HCT116 (cell line): ENCODE results near the gene GAD2.

Source experiments
- CEBPB ChIP-seq: IDR thresholded peaks from 2 replicates; pipeline ENCODE4 v1.6.1; 2012; ENCODE audit warnings: low read depth
- CTCF ChIP-seq, 3 experiments: fragments of 200-600 bp in 1 of 3; sonication (generic) in 1 of 3; IDR thresholded peaks in 2 of 3; conservative IDR thresholded peaks in 1 of 3; 2 replicates each; pipeline ENCODE4 v1.5.1; 2012 to 2017; ENCODE audit warnings: low read depth in 2 of 3, low read length in 2 of 3, antibody characterized with exemption in 1 of 3, borderline replicate concordance in 1 of 3, control low read depth in 1 of 3, mild to moderate bottlenecking in 1 of 3, mixed read lengths in 1 of 3, mixed run types in 1 of 3, moderate library complexity in 1 of 3; ENCODE audit not compliant: insufficient read depth in 1 of 3
- ELF1 ChIP-seq: IDR thresholded peaks from 2 replicates; pipeline ENCODE4 v1.6.1; 2012; ENCODE audit warnings: low read depth, borderline replicate concordance
- EZH2 ChIP-seq: fragments of 200-600 bp; sonication (generic); IDR thresholded peaks from 2 replicates; pipeline ENCODE4 v1.6.1; 2017; ENCODE audit warnings: antibody characterized with exemption, mixed run types
- EZH2phosphoT487 ChIP-seq: fragments of 200-600 bp; IDR thresholded peaks from 2 replicates; pipeline ENCODE4 v1.6.1; 2018; ENCODE audit warnings: antibody characterized with exemption, borderline replicate concordance
- JUND ChIP-seq: IDR thresholded peaks from 2 replicates; pipeline ENCODE4 v1.6.1; 2012
- MAX ChIP-seq: IDR thresholded peaks from 2 replicates; pipeline ENCODE4 v1.6.1; 2012
- POLR2A ChIP-seq: IDR thresholded peaks from 2 replicates; pipeline ENCODE4 v1.7.0; 2011; ENCODE audit warnings: borderline replicate concordance; ENCODE audit not compliant: insufficient read depth, insufficient read length; ENCODE audit errors: extremely low read depth
- RAD21 ChIP-seq: IDR thresholded peaks from 2 replicates; pipeline ENCODE4 v1.6.1; 2012; ENCODE audit warnings: low read depth, mild to moderate bottlenecking
- REST ChIP-seq: IDR thresholded peaks from 2 replicates; pipeline ENCODE4 v1.6.1; 2012; ENCODE audit warnings: low read depth
- SIN3A ChIP-seq: IDR thresholded peaks from 2 replicates; pipeline ENCODE4 v1.6.1; 2012; ENCODE audit warnings: low read depth
- SP1 ChIP-seq: IDR thresholded peaks from 2 replicates; pipeline ENCODE4 v1.6.1; 2012; ENCODE audit warnings: low read depth
- TCF7L2 ChIP-seq: IDR thresholded peaks from 2 replicates; pipeline ENCODE4 v1.7.0; 2011; ENCODE audit warnings: borderline replicate concordance, inconsistent platforms; ENCODE audit not compliant: insufficient read depth, insufficient read length; ENCODE audit errors: extremely low read depth
- ZBTB33 ChIP-seq: IDR thresholded peaks from 2 replicates; pipeline ENCODE4 v1.6.1; 2011; ENCODE audit warnings: mild to moderate bottlenecking, low read length, moderate library complexity; ENCODE audit not compliant: insufficient replicate concordance; ENCODE audit errors: extremely low read depth

- TF ChIP-seq ELF1: no peak
- TF ChIP-seq CTCF (IDR thresholded peaks at IDR 0.05 in 2 of 3, conservative IDR thresholded peaks at IDR 0.05 in 1 of 3; ENCODE audit: borderline replicate concordance in 1 of 3, insufficient read depth in 1 of 3, low read depth in 2 of 3, low read length in 2 of 3): no peak
- no peak for TF ChIP-seq EZH2phosphoT487
- TF ChIP-seq POLR2A: no peak
- no peak for TF ChIP-seq JUND
- no peak for TF ChIP-seq RAD21
- TF ChIP-seq REST: no peak
- TF ChIP-seq SP1: no peak
- no peak for TF ChIP-seq EZH2
- TF ChIP-seq CEBPB: no peak
- TF ChIP-seq ZBTB33: no peak
- no peak for TF ChIP-seq MAX
- no peak for TF ChIP-seq SIN3A
- no peak for TF ChIP-seq TCF7L2
These were observed 2.6 kb upstream of the GAD2 start for GRCh38 chr10:26214004-26214403.
